Measurements from ENCODE around the gene SMURF1.
"Not testable (repeated sequence)": the region's sequence is repeated elsewhere in the genome, so short reads cannot be mapped to it uniquely, and the experiment has no call there.

SMURF1 gene

DNA sequence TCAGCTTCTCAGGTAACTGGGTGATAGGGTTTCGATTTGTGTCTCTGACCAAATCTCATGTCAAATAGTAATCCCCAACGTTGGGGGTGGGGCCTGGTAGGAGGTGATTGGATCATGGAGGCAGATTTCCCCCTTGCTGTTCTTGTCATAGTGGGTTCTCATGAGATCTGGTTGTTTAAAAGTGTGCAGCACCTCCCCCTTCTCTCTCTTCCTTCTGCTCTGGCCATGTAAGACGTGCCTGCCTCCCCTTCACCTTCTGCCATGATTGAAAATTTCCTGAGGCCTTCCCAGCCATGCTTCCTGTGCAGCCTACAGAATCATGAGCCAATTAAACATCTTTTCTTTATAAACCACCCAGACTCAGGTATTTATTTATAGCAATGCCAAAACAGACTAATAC is 21.9 kb upstream of the SMURF1 start:
- no peak for DNase-seq (ENCODE audit: low read depth)
- TF ChIP-seq, protein P1, sequence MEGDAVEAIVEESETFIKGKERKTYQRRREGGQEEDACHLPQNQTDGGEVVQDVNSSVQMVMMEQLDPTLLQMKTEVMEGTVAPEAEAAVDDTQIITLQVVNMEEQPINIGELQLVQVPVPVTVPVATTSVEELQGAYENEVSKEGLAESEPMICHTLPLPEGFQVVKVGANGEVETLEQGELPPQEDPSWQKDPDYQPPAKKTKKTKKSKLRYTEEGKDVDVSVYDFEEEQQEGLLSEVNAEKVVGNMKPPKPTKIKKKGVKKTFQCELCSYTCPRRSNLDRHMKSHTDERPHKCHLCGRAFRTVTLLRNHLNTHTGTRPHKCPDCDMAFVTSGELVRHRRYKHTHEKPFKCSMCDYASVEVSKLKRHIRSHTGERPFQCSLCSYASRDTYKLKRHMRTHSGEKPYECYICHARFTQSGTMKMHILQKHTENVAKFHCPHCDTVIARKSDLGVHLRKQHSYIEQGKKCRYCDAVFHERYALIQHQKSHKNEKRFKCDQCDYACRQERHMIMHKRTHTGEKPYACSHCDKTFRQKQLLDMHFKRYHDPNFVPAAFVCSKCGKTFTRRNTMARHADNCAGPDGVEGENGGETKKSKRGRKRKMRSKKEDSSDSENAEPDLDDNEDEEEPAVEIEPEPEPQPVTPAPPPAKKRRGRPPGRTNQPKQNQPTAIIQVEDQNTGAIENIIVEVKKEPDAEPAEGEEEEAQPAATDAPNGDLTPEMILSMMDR (IDR thresholded peaks at IDR 0.05; ENCODE audit: insufficient read depth, low read depth, low read length, missing control alignments) = no peak
- no peak overlapping the region for H3K4me3 ChIP-seq (ENCODE audit: low read depth, low read length)

DNA sequence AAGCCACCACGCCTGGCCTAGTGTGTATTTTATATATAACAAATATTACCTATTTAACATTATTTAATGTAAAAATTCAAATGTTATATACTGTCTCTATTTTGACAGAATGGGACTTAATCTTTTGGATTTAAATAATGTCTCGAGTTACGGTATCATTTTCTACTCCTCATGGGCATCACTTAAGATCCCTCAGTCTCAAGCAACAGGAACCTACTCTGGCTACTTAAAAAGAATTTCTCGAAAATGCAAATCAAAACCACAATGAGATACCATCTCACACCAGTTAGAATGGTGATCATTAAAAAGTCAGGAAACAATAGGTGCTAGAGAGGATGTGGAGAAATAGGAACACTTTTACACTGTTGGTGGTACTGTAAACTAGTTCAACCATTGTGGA is 19.8 kb upstream of the SMURF1 start:
- not testable (repeated sequence) for H3K4me3 ChIP-seq (ENCODE audit: low read depth, low read length); DNase-seq (ENCODE audit: low read depth)

DNA sequence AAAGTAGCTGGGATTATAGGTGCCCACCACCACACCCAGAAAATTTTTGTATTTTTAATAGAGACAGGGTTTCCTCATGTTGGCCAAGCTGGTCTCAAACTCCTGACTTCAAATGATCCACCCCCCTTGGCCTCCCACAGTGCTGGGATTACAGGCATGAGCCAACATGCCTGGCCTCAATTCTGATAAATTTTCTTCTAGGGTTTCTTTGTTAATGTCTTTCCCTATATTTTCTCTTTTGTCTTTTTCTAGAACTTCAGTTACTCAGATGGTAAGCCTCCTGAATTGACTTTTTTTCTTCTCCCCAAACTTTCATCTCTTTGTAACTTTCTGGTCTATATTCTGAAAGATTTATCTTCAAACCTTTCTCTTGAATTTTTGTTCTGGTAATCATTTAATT is 12.7 kb upstream of the SMURF1 start:
- TF ChIP-seq, protein P1 (IDR thresholded peaks at IDR 0.05; ENCODE audit: insufficient read depth, low read depth, low read length, missing control alignments) = no peak
- H3K4me3 ChIP-seq (ENCODE audit: low read depth, low read length) = no peak overlapping the region

DNA sequence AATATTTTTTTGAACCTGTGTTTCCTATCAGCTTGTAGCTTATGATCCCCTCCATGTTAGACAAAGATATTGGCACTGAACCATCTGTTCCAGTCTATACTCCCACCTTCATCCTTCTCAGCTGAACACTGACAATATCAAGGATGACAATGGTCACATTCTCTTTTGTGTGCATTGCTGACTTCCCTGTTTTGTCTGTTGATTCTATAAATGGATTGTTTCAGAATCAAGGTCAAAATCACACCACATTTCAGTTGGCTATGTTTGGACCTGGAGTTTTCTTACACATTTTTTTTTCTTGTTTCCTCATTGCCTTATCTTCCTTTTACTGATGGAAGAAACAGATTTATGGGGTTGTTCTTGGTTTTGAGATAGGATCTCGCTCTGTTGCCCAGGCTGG is 11.3 kb upstream of the SMURF1 start:
- TF ChIP-seq, protein P1 (IDR thresholded peaks at IDR 0.05; ENCODE audit: insufficient read depth, low read depth, low read length, missing control alignments) = no peak

More for the DNA sequence above, 12.7 kb upstream of the SMURF1 start:
- DNase-seq (ENCODE audit: low read depth) = no peak

DNA sequence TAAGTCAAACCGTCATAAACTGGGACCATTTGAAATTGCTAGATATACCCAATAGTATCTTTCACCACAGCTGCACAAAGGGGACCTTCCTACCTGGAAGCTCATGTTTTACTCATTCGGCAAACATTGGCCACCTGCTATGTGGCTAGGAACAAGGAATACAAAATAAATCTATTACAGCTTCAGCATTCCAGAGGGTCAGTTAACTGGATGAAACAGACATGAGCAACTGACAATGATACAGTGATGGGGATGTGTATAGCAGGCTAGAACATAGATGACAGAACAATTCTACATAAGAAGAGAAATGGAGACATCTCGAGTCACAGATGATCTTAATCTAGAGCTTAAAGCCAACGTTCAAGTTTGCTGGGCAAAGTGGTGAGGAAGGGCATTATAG is 3.1 kb upstream of the SMURF1 start:
- no peak overlapping the region for H3K4me3 ChIP-seq (ENCODE audit: low read depth, low read length)
- TF ChIP-seq, protein P1 (IDR thresholded peaks at IDR 0.05; ENCODE audit: insufficient read depth, low read depth, low read length, missing control alignments) = no peak
- no peak for DNase-seq (ENCODE audit: low read depth)

More for the DNA sequence above, 11.3 kb upstream of the SMURF1 start:
- no peak overlapping the region for H3K4me3 ChIP-seq (ENCODE audit: low read depth, low read length)
- DNase-seq (ENCODE audit: low read depth) = no peak

DNA sequence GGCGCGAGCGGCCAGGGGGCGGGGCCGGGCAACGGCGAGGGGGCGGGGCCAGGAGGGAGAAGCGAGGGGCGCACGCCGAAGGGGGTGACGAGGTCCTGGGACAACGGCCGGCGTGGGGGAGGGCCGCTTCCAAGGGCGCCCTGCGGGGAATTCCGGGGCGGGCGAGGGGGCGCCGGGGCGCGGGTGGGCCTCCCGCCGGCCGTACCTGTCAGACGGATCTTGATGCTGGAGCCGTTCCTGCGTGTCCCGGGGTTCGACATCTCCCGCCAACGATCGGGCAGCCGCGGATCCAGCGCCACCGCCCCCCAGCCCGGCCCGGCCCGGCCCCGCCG is 421 bp downstream of the SMURF1 start:
- H3K4me3 ChIP-seq (ENCODE audit: low read depth, low read length) = peak overlapping the region; percentile 62
- DNase-seq (ENCODE audit: low read depth) = no peak
- TF ChIP-seq, protein P1 (IDR thresholded peaks at IDR 0.05; ENCODE audit: insufficient read depth, low read depth, low read length, missing control alignments) = no peak

DNA sequence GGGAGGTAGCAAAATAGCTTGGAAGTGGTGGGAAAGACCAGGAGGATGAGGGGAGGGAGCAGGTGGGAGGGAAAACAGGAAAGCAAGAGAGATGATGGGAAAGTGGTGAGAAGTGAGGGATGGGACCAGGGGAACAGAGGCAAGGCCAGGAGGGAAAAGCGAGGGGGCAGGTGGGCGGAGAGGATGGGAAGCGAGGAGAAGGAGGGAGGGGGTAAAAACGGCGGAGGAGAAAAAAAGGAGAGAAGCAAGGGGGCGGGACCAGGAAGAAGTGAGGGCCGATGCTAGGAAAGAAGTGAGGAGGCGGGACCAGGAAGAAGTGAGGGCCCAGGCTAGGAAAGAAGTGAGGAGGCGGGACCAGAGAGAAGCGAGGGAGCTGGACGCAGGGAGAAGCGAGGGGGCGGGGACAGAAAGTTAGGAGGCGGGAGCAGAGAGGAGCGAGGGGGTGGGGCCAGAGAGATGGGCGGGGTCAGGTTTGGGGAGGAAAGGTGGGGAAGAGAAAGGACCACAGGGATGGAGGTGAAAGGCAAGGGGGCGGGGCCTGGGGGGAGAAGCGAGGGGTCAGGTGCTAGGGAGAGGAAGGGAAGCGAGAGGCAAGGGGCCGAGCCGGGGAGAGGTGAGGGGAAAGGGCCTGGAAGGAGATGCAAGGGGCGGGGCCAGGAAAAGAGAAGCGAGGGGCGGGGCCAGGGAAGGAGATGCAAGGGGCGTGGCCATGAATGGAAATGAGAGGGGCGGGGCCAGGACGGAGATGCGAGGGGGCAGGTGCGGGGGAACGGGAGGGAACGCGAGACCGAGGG is 984 bp downstream of the SMURF1 start:
- DNase-seq (ENCODE audit: low read depth) = peak; percentile 93
- peak overlapping the region; percentile 62 for H3K4me3 ChIP-seq (ENCODE audit: low read depth, low read length)
- TF ChIP-seq, protein P1 (IDR thresholded peaks at IDR 0.05; ENCODE audit: insufficient read depth, low read depth, low read length, missing control alignments) = no peak

Data from GM12865 (cell line).